SK-N-DZ (cell line): Measurements from ENCODE around the gene PI4K2B. TPM values are rescaled to one million over a fixed set of nuclear protein-coding genes. Genes with fewer than 3 reads are reported as not detected.
"Not testable (repeated sequence)": the region's sequence is repeated elsewhere in the genome, so short reads cannot be mapped to it uniquely, and the experiment has no call there.

Experiments used
- DNase-seq: peaks from one replicate; pipeline ENCODE4 v3.0.0-alpha.2; 2015; ENCODE audit warnings: low spot score
- polyA plus RNA-seq, 2 experiments: library from polyadenylated mRNA; depleted of rRNA; stranded (reverse); fragments of >200 nt; gene quantifications; 2 replicates each; pipeline ENCODE4 v1.2.3, GENCODE V29; 2014

Gene PI4K2B
- polyA plus RNA-seq (2014; cell fraction: cytosol; rRNA removed), result 30.9 and 31.0 TPM in 2 replicates
- polyA plus RNA-seq (2014; cell fraction: nucleus; rRNA removed), result 16.8 and 19.0 TPM in 2 replicates

DNA sequence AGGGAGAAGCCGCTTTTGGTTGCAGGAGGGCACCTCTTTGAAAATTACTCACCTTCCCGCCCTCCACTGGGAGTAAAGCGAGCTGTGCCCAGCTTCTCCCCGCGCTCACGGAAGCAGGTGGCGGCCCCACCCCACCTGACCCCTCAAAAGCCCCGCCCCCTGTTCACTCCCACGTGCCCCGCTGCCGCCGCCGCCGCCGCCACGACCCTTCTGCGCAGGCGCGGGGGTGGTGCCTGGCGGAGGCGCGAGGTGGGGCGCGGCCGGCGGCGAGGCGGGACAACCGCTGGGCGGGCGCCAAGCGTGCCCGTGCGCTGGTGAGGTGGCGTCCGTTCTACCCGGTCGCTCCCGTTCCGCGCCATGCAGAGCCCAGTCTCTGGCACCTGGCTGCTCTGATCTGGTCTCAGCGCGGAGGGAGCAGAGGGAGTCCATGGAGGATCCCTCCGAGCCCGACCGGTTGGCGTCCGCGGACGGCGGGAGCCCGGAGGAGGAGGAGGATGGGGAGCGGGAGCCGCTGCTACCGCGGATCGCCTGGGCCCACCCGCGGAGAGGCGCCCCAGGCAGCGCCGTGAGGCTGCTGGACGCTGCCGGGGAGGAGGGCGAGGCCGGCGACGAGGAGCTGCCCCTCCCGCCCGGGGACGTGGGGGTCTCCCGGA lies at the start of gene PI4K2B:
Gene PI4K2B (plus strand): TSS at position 297 of the 653 bp plus-strand sequence. CDS start 131 bp downstream, at position 428.
- peak; percentile 78 for DNase-seq

DNA sequence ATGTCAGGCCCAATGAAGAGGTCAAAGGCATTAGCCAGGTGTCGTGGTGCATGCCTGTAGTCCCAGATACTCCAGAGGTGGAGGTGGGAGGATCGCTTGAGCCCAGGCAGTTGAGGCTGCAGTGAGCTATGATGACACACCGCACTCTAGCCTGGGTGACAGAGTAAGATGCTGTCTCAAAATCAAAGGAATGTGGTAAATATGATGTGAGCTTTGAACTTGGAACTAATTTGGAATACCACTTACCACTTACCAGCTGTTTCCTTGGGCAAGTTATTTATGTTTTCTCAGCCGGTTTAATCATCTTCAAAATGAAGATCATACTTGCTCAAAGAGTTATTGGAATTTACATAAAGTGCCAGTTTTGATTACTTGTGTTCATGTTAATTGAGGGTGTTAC lies 49.8 kb upstream of the PI4K2B start:
- no peak for DNase-seq

DNA sequence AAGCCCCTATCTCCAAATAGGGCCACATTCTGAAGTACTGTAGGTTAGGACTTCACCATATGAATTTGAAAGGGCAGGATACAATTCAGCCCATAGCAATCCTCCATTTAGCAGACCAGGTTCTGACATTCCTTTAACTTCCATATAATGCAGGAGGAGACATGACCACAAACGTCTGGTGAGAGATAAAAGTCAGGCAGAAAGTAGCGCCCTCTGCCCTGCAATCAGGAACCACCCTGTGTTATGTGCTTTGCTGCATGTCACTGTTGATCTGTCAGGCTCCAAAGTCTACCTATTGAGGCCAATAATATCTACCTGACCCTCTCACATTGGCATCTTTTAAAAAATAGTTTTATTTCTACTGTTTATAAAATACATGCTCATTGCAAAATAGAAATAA lies 43.4 kb upstream of the PI4K2B start:
- DNase-seq, result no peak

DNA sequence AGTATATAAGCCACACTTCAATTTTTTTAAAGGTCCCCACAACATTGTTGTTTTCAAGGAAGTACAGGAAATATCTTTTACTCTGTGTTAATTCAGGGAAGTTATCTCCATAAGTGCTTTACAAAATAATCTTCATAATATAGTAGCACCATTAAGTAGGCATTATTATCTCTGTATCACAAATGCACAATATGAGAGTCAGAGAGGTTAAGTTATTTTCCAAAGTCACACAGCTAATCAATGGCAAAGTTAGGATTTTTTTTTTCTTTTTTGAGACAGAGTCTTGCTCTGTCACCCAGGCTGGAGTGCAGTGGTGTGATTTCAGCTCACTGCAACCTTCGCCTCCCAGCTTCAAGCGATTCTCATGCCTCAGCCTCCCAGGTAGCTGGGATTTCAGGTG lies 35.1 kb upstream of the PI4K2B start:
- no peak for DNase-seq

DNA sequence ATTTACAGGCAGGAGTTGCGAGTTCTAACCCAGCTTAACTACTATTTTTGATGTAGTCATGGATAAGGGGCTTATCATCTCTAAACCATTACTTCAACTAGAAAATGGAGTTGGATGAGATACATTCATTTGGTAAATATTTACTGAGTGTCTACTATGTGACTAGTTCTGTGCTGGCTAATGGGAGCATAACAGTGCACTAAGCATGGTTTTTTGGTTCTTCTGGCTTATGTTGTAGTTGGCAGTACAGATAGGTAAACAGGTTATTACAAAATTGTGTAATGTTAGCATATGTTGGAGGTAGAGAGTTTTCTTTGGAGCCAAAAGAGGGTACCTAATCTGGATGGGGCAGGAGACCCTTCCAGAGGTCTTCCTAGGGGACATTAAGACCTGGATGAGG lies 25.8 kb upstream of the PI4K2B start:
- no peak for DNase-seq

DNA sequence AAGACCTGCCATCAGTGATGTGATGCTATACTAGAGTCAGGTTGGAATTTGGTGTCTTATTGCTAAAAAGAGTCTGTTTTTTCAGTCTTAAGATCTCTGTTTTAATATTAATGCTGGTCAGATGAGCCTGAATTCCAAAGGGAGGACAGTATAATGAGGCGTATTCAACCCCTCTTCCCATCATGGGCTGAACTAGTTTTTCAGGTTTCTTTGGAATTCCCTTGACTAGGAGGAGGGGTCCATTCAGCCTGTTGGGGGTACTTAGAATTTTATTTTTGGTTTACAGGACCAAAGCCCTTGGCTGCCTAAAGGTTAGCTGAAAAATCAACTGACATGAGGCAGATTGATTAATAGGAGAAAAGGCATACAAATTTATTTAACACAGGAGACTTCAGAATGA lies 24.1 kb upstream of the PI4K2B start:
- no peak for DNase-seq

DNA sequence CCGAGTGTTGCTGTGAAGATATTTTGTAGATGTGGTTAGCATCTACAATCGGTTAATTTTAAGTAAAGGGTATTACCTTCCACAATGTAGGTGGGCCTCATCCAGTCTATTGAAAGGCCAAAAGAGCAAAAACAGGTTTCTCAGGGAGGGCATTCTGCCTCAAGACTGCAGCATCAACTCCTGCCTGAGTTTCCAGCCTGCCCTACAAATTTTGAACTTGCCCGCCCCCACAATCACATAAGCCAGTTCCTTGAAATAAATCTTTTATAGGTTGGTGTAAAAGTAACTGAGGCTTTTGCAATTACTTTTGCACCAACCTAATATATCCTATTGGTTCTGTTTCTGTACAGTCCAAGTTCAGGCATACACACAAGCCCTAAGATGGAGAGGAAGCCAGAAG lies 22.1 kb upstream of the PI4K2B start:
- DNase-seq, result no peak

DNA sequence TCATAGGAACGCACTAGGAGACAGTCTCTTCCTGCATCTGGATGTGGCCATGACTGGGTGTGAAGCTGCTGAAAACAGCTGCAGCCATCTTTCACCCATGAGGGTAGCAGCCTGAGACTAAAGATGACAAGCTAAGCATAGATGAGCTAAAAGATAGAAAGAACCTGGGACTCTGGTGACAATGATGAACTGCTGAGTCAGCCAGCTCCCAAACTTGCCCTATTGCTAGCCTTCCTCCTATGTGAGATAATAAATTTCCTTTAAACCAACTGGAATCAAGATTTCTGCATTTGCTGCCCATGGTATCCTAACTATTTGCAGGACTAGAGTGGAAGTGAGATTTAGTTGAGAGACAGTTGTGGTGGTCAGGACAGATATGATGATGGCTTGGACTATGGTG lies 21.0 kb upstream of the PI4K2B start:
- no peak for DNase-seq

DNA sequence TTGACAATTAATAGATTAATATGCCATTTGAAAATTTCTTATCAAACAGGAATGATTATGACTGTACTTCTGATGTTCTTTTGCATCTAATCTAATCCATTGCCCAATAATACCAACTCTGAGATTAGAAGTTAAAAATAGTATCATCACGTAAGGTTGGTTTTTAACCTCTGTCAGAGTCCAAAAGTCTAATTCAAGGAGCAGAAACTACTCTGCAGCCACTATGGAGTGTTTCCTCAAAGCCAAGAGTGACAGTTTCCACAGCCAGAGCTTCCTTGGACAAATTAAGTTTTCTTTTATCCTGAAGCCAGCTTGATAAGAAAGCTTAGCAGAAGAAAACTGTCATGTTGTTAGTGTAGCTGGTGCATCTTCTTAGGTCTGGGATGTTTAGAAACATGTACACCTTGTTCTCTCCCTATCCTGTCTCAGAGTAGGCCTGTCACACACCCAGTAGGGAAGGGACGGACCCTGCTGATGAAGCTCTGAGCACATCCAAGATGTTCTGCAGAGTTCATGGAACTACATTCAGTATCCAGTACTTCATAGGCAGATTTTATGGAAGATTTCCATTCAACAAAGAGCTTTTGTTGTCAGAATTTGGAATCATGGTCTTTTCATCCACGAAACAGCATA lies 20.4 kb upstream of the PI4K2B start:
- DNase-seq, result no peak

DNA sequence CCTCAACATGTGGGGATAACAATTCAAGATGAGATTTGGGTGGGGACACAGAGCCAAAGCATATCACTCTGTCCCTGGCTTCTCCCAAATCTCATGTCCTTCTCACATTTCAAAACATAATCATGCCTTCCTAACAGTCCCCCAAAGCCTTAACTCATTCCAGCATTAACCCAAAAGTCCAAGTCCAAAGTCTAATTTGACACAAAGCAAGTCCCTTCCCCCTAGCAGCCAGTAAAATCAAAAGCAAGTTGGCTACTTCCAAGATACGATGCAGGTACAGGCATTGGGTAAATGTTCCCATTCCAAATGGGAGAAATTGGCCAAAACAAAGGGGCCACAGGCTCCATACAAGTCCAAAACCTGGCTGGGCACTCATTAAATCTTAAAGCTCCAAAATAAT lies 19.1 kb upstream of the PI4K2B start:
- DNase-seq, result not testable (repeated sequence)

DNA sequence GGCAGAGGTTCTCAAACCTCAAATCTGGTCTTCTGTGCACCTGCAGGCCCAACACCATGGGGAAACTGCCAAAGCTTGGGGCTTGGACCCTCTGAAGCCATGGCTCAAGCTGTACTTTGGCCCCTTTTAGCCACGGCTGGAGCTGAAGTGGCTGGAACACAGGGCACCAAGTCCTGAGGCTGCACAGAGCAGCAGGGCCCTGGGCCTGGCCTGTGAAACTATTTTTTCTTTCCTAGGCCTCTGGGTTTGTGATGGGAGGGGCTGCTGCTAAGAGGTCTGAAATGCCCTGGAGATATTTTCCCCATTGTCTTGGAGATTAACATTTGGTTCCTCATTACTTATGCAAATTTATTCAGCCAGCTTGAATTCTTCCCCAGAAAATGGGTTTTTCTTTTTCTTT lies 18.3 kb upstream of the PI4K2B start:
- DNase-seq, result no peak

DNA sequence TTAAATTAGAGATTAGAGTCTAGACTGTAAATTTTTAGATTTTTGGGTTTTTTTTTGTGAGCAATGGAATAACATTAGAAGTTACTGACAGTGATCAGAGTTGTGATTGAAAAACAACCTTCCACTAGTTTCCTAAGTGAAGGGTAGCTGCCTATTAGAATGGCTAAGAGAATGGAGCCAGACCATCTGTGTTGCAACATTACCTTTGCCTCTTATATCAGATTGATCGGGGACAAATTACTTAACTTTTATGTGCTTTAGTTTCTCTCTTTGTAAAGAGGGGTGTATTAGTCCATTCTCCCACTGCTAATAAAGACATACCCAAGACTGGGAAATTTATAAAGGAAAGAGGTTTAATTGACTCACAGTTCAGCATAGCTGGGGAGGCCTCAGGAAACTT lies 12.5 kb upstream of the PI4K2B start:
- no peak for DNase-seq

DNA sequence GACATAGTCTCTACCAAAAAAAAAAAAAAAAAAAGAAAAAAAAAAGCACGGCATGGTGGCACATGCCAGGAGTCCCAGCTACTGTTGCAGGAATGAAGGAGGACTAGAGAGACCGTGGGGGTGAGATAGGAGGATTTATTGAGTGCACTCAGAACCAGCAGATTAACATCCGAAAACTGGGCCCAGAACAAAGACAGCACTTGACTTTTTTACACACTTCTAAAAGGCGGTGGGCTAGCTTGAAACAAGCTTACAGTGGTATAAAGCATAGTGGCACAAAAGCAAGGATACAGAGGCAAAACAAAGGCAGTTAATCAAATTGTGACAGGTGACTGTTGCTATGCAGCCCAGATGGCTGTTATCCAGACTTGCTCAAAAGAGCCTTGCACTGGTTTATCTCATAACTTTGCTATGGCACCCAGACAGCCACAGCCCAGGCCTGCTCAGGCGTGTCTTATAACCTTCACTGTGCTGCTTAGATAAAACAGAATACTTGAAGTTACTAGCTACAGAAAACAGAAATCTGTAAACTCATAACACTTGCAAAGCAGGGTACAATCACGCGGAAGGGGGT lies 9.9 kb upstream of the PI4K2B start:
- DNase-seq, result peak; percentile 73

DNA sequence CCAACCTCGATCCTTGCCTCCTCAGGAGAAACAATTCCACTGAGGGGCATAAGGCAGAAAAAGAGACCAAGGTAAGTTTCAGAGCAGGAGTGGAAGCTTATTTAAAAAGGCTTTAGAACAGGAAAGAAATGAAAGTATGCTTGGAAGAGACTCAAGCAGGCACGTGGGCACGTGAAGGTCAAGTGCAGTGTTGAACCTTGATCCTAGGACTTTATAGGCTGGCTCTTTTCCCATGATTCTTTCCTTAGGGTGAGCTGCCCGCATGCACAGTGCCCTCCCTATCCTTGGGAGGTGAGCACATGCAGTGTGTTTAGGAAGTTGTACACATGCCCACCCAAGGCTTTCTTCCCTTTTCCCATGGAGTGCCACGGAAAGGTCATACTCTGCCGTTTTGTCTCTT lies 4.0 kb upstream of the PI4K2B start:
- DNase-seq, result no peak

DNA sequence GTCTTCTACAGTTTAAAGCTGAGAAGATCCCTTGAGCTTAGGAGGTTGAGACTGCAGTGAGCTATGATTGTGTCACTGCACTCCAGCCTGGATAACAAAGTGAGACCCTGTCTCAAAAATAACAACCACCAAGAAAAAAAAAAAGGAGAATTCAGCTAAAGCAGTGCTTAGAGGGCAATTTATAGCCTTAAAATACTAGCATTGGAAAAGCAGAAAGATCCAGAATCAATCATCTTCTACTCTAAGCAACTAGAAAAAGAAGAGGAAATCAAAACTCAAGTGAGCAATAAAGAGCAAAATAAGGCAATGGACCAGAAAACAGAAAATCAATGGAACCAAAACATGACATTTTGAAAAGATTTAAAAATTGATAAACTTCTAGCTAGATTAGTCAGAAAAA lies 639 bp upstream of the PI4K2B start:
- DNase-seq, result no peak

DNA sequence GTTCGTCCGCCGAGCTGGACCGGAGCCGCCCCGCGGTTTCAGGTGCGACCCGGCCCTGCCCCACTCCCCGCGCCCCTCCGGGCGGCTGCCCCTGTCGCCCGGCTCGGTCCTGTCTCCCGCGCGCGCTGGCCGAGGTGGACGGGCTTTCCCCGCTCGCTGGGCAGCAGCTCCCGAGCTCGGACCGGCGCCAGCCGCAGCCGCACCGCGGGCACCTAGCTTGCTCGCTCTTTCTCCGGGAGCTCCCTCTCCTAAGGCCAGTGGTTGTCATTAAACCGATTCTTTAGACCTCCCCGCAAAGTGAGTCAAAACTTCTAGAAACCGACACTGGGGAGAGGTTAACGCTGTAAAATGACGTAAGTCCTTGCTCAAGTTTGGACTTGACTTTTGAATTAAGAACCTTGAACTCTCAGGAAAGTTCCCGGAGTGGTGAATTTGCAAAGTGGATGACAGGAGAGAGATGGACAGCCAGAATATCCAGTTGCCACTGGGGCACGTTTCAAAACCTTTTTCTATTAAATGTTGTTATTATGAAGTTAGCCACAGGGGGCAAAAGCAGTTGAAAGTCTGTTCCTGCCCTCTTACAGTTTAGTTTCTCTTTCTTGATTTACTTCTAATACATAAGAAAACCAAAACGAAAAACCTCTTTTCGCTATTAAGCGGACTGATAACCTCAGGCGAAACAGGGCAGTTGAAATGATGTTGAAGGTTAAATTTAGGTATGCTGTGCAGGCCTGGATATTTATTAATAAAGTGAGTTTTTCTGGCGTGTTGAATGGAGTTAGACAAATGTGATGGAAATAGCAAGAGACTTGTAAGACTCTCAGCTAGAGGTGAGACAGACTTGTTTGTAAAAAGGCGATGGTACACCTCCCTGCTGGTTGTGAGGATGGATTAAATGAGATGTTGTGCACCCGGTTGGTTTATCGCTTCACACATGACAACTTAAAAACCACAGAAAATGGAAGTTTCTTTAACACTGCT lies 847 bp downstream of the PI4K2B start:
- peak; percentile 62 for DNase-seq

DNA sequence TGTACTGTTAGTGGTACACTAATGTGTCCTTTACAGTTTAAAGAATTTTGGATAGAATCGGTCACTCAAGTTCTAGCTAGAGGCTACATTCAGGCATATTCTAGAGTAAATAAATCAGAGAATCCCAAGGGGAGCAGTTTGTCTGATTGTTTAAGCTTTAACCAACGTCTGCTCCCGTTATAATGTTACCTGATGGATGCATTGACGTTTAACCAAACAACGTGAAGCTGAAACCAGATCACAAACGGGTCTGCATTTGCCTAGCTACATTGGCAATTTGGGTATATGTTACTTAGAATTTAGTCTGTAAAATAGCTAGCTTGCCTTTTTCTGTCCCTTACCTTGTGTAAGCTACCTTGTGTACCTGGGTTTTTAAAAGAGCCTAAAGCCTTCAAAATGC lies 1.6 kb downstream of the PI4K2B start:
- DNase-seq, result no peak

DNA sequence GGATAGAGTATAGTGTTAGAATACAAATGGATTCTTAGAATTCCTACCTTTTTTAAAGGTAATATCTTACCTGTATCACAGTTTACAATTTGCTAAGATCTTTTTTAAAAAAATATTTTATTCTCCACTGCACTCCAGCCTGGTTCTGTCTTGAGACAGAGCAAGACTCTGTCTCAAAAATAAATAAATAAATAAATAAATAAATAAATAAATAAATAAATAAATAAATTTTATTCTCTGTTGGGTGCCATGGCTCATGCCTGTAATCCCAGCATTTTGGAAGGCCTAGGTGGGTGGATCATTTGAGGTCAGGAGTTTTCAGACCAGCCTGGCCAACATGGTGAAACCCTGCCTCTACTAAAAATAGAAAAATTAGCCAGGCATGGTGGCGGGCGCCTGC lies 2.2 kb downstream of the PI4K2B start:
- not testable (repeated sequence) for DNase-seq

DNA sequence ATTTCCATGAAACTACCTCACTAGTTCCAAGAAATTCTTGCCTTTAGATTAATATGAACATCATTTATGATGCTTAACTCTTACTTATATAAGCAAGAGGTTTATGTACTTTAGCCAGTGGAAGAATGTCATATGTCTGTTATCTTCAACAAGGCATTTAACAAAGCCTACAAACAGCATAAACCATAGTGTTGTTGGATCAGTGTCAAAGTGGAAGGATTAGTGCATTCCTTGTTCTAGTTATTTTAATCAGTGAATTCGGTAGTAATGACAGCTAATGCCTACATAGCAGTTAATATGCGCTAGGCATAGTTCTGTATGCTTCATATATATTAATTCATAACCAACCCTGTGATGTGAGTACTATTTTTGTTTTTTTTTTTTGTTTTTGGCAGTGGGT lies 3.1 kb downstream of the PI4K2B start:
- DNase-seq, result no peak

DNA sequence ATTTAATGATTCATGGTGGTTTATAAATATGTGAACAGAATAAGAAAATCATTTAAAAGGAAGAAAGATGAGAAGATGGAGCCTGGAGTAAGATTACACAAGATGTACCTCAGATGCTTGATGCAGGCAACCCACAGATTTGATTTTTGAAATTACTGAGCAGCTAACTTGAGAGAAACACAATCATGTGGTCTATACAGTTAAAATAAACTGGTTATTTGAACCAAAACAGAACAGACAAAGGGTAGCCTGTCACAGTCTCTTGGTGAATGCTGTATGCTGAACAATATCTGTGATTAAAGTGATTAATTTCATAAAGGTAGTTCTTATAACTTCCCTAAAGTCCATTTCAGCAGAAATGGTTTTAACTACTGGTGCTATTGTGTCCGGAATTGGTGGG lies 4.2 kb downstream of the PI4K2B start:
- no peak for DNase-seq

DNA sequence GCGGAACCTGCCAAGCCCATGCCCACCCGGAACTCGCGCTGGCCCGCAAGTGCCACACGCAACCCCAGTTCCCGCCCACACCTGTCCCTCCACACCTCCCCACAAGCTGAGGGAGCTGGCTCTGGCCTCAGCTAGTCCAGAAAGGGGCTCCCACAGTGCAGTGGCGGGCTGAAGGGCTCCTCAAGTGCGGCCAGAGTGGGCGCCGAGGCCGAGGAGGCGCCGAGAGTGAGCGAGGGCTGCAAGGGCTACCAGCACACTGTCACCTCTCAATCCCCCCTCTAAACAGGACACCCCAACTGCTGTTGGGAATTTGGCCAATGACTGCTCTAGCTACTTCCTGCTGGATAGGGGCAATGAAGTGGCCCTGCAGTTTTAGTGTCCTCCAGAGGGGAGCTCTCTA lies 5.7 kb downstream of the PI4K2B start:
- DNase-seq, result not testable (repeated sequence)

DNA sequence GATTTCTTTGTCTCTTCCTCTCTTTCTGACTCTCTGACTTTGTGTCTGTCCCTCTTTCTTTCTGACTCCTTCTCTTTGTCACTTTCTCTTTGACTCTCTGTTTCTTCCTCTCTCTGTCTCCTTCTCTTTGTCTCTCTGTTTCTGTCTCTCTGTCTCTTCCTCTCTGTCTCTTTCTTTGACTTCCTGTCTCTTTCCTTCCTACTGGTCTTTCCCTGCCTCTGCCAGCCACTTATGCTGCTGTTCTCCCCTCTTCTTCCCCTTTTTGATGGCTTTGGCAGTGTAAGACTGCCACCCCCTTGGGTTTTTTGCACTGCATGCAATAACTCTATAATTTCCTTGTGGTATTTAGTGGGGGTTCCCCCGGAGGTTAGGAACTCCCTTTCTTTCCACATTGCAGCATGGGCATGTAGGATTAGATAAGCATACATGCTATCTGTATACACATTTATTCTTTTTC lies 6.9 kb downstream of the PI4K2B start:
- DNase-seq, result not testable (repeated sequence)
